K562 (cell line): ENCODE results near the gene NOL4L. TPM values are rescaled to one million over a fixed set of nuclear protein-coding genes. Genes with fewer than 3 reads are reported as not detected.

Source experiments
- EP400 ChIP-seq: fragments of 450-650 bp; IDR thresholded peaks from 2 replicates; pipeline ENCODE4 v1.6.1; 2017; ENCODE audit warnings: antibody characterized with exemption, mild to moderate bottlenecking, moderate library complexity
- ERF ChIP-seq: fragments of 450-650 bp; formaldehyde crosslinking; IDR thresholded peaks from 2 replicates; pipeline ENCODE4 v1.4.0; 2020; ENCODE audit warnings: mild to moderate bottlenecking, mixed read lengths
- FOXM1 ChIP-seq, 2 experiments: fragments of 450-650 bp in 1 of 2; sonication (generic) in 1 of 2; formaldehyde crosslinking in 1 of 2; IDR thresholded peaks; 2 replicates each; pipeline versions ENCODE4 v1.6.1 to v1.9.0; 2017 to 2022; ENCODE audit warnings: low read depth in 2 of 2, mild to moderate bottlenecking in 2 of 2, missing genetic modification reagents in 1 of 2, moderate library complexity in 1 of 2
- GABPB2 ChIP-seq: fragments of 250-450 bp; sonication (Bioruptor Pico); conservative IDR thresholded peaks from 2 replicates; pipeline ENCODE4 v1.5.1; 2021; ENCODE audit warnings: mild to moderate bottlenecking
- GTF2E2 ChIP-seq: fragments of 200-800 bp; sonication (Bioruptor generic); IDR thresholded peaks from 2 replicates; pipeline ENCODE4 v1.6.1; 2016; ENCODE audit warnings: missing genetic modification characterization, missing compliant biosample characterization
- HDAC6 ChIP-seq: IDR thresholded peaks from 2 replicates; pipeline ENCODE4 v1.6.1; 2012; ENCODE audit warnings: low read depth, mild to moderate bottlenecking, control low read depth, inconsistent platforms, low read length, moderate library complexity
- HDAC8 ChIP-seq: fragments of 450-650 bp; IDR thresholded peaks from 2 replicates; pipeline ENCODE4 v1.6.1; 2016; ENCODE audit warnings: mild to moderate bottlenecking, missing genetic modification characterization, moderate library complexity, missing compliant biosample characterization
- HMG20A ChIP-seq: fragments of 450-650 bp; formaldehyde crosslinking; conservative IDR thresholded peaks from 2 replicates; pipeline ENCODE4 v1.4.0; 2020; ENCODE audit warnings: mild to moderate bottlenecking, mixed read lengths
- KLF1 ChIP-seq: fragments of 450-650 bp; IDR thresholded peaks from 2 replicates; pipeline ENCODE4 v1.6.1; 2016; ENCODE audit warnings: missing genetic modification characterization, missing compliant biosample characterization
- MCM3 ChIP-seq: fragments of 450-650 bp; IDR thresholded peaks from 2 replicates; pipeline ENCODE4 v1.6.1; 2016
- MEIS2 ChIP-seq: fragments of 450-650 bp; IDR thresholded peaks from 2 replicates; pipeline ENCODE4 v1.6.1; 2014; ENCODE audit warnings: mild to moderate bottlenecking; ENCODE audit not compliant: partially characterized antibody
- NFRKB ChIP-seq: fragments of 450-650 bp; IDR thresholded peaks from 2 replicates; pipeline ENCODE4 v1.6.1; 2016; ENCODE audit warnings: low read depth
- NR2F6 ChIP-seq: fragments of 450-650 bp; formaldehyde crosslinking; IDR thresholded peaks from 2 replicates; pipeline ENCODE4 v1.4.0; 2020; ENCODE audit warnings: mild to moderate bottlenecking
- PRPF4 ChIP-seq: fragments of 200-400 bp; formaldehyde crosslinking; IDR thresholded peaks from one replicate; pipeline ENCODE4 v1.6.1; 2017; ENCODE audit warnings: low read length, low read depth, mild to moderate bottlenecking; ENCODE audit not compliant: insufficient read depth, poor library complexity, severe bottlenecking
- RBM22 ChIP-seq: fragments of 200-400 bp; formaldehyde crosslinking; IDR thresholded peaks from 2 replicates; pipeline ENCODE4 v1.6.1; 2018; ENCODE audit warnings: low read length, low read depth; ENCODE audit not compliant: poor library complexity, severe bottlenecking
- SIN3B ChIP-seq: fragments of 450-650 bp; IDR thresholded peaks from 2 replicates; pipeline ENCODE4 v1.6.1; 2017; ENCODE audit warnings: low read depth, mild to moderate bottlenecking, moderate library complexity
- SP1 ChIP-seq: sonication (generic); formaldehyde crosslinking; IDR thresholded peaks from 2 replicates; pipeline ENCODE4 v1.8.1; 2022; ENCODE audit warnings: mild to moderate bottlenecking, missing genetic modification reagents
- TAF1 ChIP-seq: IDR thresholded peaks from 2 replicates; pipeline ENCODE4 v1.6.1; 2011; ENCODE audit warnings: mild to moderate bottlenecking, low read length, moderate library complexity; ENCODE audit not compliant: insufficient read depth, control insufficient read depth, severe bottlenecking; ENCODE audit errors: extremely low read depth
- TAL1 ChIP-seq: fragments of 450-650 bp; IDR thresholded peaks from 2 replicates; pipeline ENCODE4 v1.6.1; 2016; ENCODE audit warnings: mild to moderate bottlenecking
- TEAD1 ChIP-seq, 2 experiments: fragments of 450-650 bp in 1 of 2; sonication (generic) in 1 of 2; formaldehyde crosslinking; IDR thresholded peaks; 2 replicates each; pipeline versions ENCODE4 v1.4.0 to v1.8.0; 2020 to 2022; ENCODE audit warnings: mild to moderate bottlenecking in 2 of 2, missing genetic modification reagents in 1 of 2
- ZBTB17 ChIP-seq: fragments of 450-650 bp; formaldehyde crosslinking; IDR thresholded peaks from 2 replicates; pipeline ENCODE4 v1.4.0; 2020; ENCODE audit warnings: mild to moderate bottlenecking
- ZNF124 ChIP-seq: sonication (generic); formaldehyde crosslinking; IDR thresholded peaks from 2 replicates; pipeline ENCODE4 v1.8.1; 2022; ENCODE audit warnings: missing genetic modification reagents
- ZNF408 ChIP-seq: fragments of 250-450 bp; sonication (Bioruptor Pico); IDR thresholded peaks from 2 replicates; pipeline ENCODE4 v1.4.0; 2020; ENCODE audit warnings: low read depth, mild to moderate bottlenecking, moderate library complexity
- ZNF436 ChIP-seq: fragments of 250-450, 450-650 bp; sonication (Bioruptor Pico); formaldehyde crosslinking; IDR thresholded peaks from 2 replicates; pipeline ENCODE4 v1.7.0; 2020; ENCODE audit warnings: mild to moderate bottlenecking
- ZNF57 ChIP-seq: fragments of 450-650 bp; formaldehyde crosslinking; IDR thresholded peaks from 2 replicates; pipeline ENCODE4 v1.4.0; 2020; ENCODE audit warnings: mild to moderate bottlenecking, moderate library complexity
- ZNF76 ChIP-seq: fragments of 250-450 bp; sonication (Bioruptor Pico); IDR thresholded peaks from 2 replicates; pipeline ENCODE4 v1.4.0; 2020; ENCODE audit warnings: mild to moderate bottlenecking, moderate library complexity, borderline replicate concordance
- polyA plus RNA-seq, 8 experiments: library from polyadenylated mRNA; depleted of rRNA in 4 of 8; stranded (reverse) in 5 of 8; unstranded in 3 of 8; fragments of >200 nt; fragmentation: Nextera tagmentation in 2 of 8; fragmentation: Illumina TruSeq in 1 of 8; extraction: Ambion mirVana in 2 of 8; extraction: Trizol in 1 of 8; gene quantifications; 2 replicates each; pipeline versions ENCODE4 v1.2.1 to v1.2.3, GENCODE V29; 2011 to 2014; ENCODE audit warnings: inconsistent platforms in 1 of 8, missing spikeins in 1 of 8
- total RNA-seq, 7 experiments: library from RNA; depleted of rRNA in 6 of 7; stranded (reverse); fragments of >200 nt in 6 of 7; fragmentation: Illumina TruSeq in 2 of 7; extraction: Trizol in 2 of 7; gene quantifications; 2 replicates each; pipeline versions ENCODE4 v1.2.1 to v1.2.3, GENCODE V29; 2011 to 2021; ENCODE audit warnings: low replicate concordance in 1 of 7
- TF ChIP-seq, protein P1 (sequence below): fragments of 450-650 bp; IDR thresholded peaks from 2 replicates; pipeline ENCODE4 v1.6.1; 2016; ENCODE audit warnings: antibody characterized with exemption
- TF ChIP-seq, protein P2 (sequence below): fragments of 250-450 bp; sonication (Bioruptor Pico); IDR thresholded peaks from 2 replicates; pipeline ENCODE4 v1.5.0; 2021
- TF ChIP-seq, protein P3 (sequence below): fragments of 250-450 bp; sonication (Bioruptor Pico); IDR thresholded peaks from 2 replicates; pipeline ENCODE4 v1.5.0; 2021

NOL4L gene
- total and polyA plus RNA-seq, 9 of the 15 experiments (the other 6 are each of a cell fraction or from before 2014, with no cell fraction given), result 5.1 to 36.2 (median 13.6) TPM

DNA sequence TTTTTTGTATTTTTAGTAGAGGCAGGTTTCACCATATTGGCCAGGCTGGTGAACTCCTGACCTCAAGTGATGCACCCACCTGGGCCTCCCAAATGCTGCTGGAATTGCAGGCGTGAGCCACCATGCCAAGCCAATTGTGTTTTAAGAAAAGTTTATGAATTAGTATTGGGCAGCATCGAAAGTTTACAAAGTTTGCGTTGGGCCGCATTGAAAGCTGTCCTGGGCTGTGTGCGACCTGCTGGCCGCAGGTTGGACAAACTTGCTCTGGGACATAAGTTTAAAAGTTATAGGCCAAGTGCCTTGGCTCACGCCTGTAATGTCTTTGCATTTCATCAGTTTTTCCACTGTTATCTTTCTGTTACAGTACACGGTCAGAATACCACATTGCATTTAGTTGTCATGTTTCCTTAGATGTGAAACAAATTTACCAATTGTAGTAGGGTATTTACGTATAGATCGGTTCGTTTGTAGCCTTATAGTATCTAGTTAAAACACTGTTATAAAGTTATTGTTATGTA lies 187.5 kb downstream of the NOL4L start (continued):
- TF ChIP-seq, protein P1, sequence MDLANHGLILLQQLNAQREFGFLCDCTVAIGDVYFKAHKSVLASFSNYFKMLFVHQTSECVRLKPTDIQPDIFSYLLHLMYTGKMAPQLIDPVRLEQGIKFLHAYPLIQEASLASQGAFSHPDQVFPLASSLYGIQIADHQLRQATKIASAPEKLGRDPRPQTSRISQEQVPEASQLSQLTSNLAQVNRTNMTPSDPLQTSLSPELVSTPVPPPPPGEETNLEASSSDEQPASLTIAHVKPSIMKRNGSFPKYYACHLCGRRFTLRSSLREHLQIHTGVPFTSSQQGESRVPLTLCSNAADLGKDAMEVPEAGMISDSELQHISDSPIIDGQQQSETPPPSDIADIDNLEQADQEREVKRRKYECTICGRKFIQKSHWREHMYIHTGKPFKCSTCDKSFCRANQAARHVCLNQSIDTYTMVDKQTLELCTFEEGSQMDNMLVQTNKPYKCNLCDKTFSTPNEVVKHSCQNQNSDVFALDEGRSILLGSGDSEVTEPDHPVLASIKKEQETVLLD, result no peak
- TF ChIP-seq ERF (CRISPR knock-in tag) (no peak), FOXM1 (IDR thresholded peaks at IDR 0.05; ENCODE audit: low read depth) (peak; percentile 69; the same call in 1 of the 2 replicates), FOXM1 (CRISPR knock-in tag; IDR thresholded peaks at IDR 0.05; ENCODE audit: low read depth) (no peak), TEAD1 (CRISPR knock-in tag; IDR thresholded peaks at IDR 0.05) (0 out of 4 replicates have a peak, but pooled peaks of 1 of the 2 experiments have one; percentile 43), MEIS2 (peak; percentile 65), HDAC6 (no peak), NR2F6 (CRISPR knock-in tag) (no peak), ZBTB17 (CRISPR knock-in tag) (peak; percentile 27; the same call in 1 of the 2 replicates), ZNF124 (CRISPR knock-in tag) (no peak), GABPB2 (CRISPR knock-in tag) (no peak), SIN3B (no peak), RBM22 (no peak), PRPF4 (no peak), TAL1 (peak; percentile 83), TAF1 (no peak), HMG20A (CRISPR knock-in tag) (no peak), ZNF436 (CRISPR knock-in tag) (no peak), ZNF76 (CRISPR knock-in tag) (no peak), EP400 (peak; percentile 70), ZNF57 (CRISPR knock-in tag) (no peak), SP1 (no peak), GTF2E2 (tag) (no peak), HDAC8 (tag) (peak; percentile 87), ZNF408 (CRISPR knock-in tag) (no peak), KLF1 (no peak), NFRKB (peak; percentile 84; the same call in 1 of the 2 replicates), MCM3 (no peak)
- TF ChIP-seq, protein P2, sequence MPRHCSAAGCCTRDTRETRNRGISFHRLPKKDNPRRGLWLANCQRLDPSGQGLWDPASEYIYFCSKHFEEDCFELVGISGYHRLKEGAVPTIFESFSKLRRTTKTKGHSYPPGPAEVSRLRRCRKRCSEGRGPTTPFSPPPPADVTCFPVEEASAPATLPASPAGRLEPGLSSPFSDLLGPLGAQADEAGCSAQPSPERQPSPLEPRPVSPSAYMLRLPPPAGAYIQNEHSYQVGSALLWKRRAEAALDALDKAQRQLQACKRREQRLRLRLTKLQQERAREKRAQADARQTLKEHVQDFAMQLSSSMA (CRISPR knock-in tag), result no peak
- TF ChIP-seq, protein P3, sequence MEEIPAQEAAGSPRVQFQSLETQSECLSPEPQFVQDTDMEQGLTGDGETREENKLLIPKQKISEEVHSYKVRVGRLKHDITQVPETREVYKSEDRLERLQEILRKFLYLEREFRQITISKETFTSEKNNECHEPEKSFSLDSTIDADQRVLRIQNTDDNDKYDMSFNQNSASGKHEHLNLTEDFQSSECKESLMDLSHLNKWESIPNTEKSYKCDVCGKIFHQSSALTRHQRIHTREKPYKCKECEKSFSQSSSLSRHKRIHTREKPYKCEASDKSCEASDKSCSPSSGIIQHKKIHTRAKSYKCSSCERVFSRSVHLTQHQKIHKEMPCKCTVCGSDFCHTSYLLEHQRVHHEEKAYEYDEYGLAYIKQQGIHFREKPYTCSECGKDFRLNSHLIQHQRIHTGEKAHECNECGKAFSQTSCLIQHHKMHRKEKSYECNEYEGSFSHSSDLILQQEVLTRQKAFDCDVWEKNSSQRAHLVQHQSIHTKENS (CRISPR knock-in tag), result no peak
